ENCODE measurements around the gene SFPQ.

Gene SFPQ

DNA sequence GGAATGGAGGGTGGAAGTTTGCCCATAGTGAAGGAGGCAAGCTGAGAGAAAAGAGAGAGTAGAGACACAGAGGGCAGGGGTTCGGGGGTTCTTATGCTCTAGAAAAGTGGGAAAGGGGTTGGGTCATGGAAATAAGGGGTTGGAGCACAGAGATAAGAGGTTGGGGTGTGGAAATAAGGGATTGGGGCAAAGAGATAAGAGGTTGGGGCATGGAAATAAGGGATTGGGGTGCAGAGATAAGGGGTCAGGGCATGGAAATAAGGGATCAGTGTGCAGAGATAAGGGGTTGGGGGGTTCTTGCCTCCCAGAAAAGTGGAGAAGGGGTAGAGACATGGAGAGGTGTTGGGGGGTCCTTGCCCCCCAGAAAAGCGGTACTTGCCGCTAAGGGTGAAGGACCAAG, 56.2 kb downstream of the SFPQ start:
- H3K27me3 Mint-ChIP-seq (ENCODE audit: low read depth, poor library complexity) = no peaks in the 10 kb centered on the region
- no peak for DNase-seq
- no peaks in the 10 kb centered on the region for H3K36me3 Mint-ChIP-seq (ENCODE audit: low read depth)
- H3K9me3 Mint-ChIP-seq = peaks cover 14% of the 10 kb centered on the region
- no peak overlapping the region for H3K27ac Mint-ChIP-seq
- TF ChIP-seq, protein P1, sequence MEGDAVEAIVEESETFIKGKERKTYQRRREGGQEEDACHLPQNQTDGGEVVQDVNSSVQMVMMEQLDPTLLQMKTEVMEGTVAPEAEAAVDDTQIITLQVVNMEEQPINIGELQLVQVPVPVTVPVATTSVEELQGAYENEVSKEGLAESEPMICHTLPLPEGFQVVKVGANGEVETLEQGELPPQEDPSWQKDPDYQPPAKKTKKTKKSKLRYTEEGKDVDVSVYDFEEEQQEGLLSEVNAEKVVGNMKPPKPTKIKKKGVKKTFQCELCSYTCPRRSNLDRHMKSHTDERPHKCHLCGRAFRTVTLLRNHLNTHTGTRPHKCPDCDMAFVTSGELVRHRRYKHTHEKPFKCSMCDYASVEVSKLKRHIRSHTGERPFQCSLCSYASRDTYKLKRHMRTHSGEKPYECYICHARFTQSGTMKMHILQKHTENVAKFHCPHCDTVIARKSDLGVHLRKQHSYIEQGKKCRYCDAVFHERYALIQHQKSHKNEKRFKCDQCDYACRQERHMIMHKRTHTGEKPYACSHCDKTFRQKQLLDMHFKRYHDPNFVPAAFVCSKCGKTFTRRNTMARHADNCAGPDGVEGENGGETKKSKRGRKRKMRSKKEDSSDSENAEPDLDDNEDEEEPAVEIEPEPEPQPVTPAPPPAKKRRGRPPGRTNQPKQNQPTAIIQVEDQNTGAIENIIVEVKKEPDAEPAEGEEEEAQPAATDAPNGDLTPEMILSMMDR (IDR thresholded peaks at IDR 0.05) = no peak
- H3K4me1 Mint-ChIP-seq = peaks cover 8% of the 10 kb centered on the region
- no peak overlapping the region for H3K4me3 Mint-ChIP-seq
